T-cell (primary cell): ENCODE measurements around the gene SLC45A1. TPM values are rescaled to one million over a fixed set of nuclear protein-coding genes. Genes with fewer than 3 reads are reported as not detected.

Experiments
- ATAC-seq, 4 experiments: fragments of 200-7000 bp in 3 of 4; fragments of 150-1000 bp in 1 of 4; cut with Tn5 transposase; replicated peaks in 1 of 4; 1 replicate in 3 of 4; 2 replicates in 1 of 4; pipeline ENCODE4 v1.10.0; 2021; ENCODE audit warnings: moderate library complexity in 3 of 4, mild to moderate bottlenecking in 2 of 4, moderate number of reproducible peaks in 1 of 4
- CTCF ChIA-PET, 2 donors: fragments of 300-600 bp; sonication (Branson Sonifier 250); formaldehyde crosslinking; loops; one replicate each; lab custom pipeline; 2022; ENCODE audit warnings: antibody characterized with exemption in 2 of 2; lab: Charles Lee
- POLR2A ChIA-PET, 2 donors: fragments of 300-600 bp; sonication (Branson Sonifier 250); formaldehyde crosslinking; loops; one replicate each; lab custom pipeline; 2022; ENCODE audit warnings: antibody characterized with exemption in 2 of 2; lab: Charles Lee
- DNase-seq, 35 experiments: peaks; one replicate each; pipeline versions ENCODE4 v3.0.0 to v3.0.0-alpha.2; 2013 to 2023
- H3K27ac ChIP-seq: one replicate; pipeline ENCODE4 v1.5.1; 2013; ENCODE audit warnings: low read length
- H3K27me3 ChIP-seq, 2 experiments: replicated peaks in 1 of 2; 1 replicate in 1 of 2; 2 replicates in 1 of 2; pipeline versions ENCODE4 v1.6.1 to v1.7.0; 2013; ENCODE audit warnings: low read length in 1 of 2, mixed read lengths in 1 of 2; ENCODE audit not compliant: control insufficient read depth in 2 of 2, insufficient read depth in 2 of 2; ENCODE audit errors: extremely low read depth in 1 of 2
- H3K36me3 ChIP-seq, 2 donors: 1 replicate in 1 of 2; 2 replicates in 1 of 2; pipeline versions ENCODE4 v1.6.1 to v1.7.0; 2013; ENCODE audit warnings: low read length in 1 of 2; ENCODE audit not compliant: control insufficient read depth in 2 of 2, insufficient read depth in 1 of 2; ENCODE audit errors: extremely low read depth in 1 of 2
- H3K4me1 ChIP-seq, 2 experiments: 1 replicate in 1 of 2; 2 replicates in 1 of 2; pipeline versions ENCODE4 v1.6.1 to v1.7.0; 2013; ENCODE audit warnings: low read length in 2 of 2, mixed read lengths in 1 of 2; ENCODE audit not compliant: insufficient read depth in 2 of 2, control insufficient read depth in 1 of 2; ENCODE audit errors: extremely low read depth in 1 of 2
- H3K4me3 ChIP-seq, 2 donors: 1 replicate in 1 of 2; 2 replicates in 1 of 2; pipeline versions ENCODE4 v1.5.1 to v1.7.0; 2013; ENCODE audit warnings: mild to moderate bottlenecking in 2 of 2, low read length in 1 of 2, moderate library complexity in 1 of 2; ENCODE audit not compliant: control insufficient read depth in 1 of 2; ENCODE audit errors: extremely low read depth in 1 of 2
- H3K9me3 ChIP-seq: 2 replicates; pipeline ENCODE4 v1.7.0; 2013
- H3K27ac Mint-ChIP-seq, 2 donors: one replicate each; pipeline ENCODE4 v1.8.0; 2020 to 2021; ENCODE audit warnings: mild to moderate bottlenecking in 2 of 2, mixed read lengths in 2 of 2
- H3K27me3 Mint-ChIP-seq, 2 donors: one replicate each; pipeline ENCODE4 v1.8.0; 2021 to 2022; ENCODE audit warnings: mixed read lengths in 2 of 2
- H3K36me3 Mint-ChIP-seq: one replicate; pipeline ENCODE4 v1.8.0; 2021; ENCODE audit warnings: mixed read lengths
- H3K4me1 Mint-ChIP-seq, 3 donors: one replicate each; pipeline ENCODE4 v1.8.0; 2020 to 2022; ENCODE audit warnings: mixed read lengths in 3 of 3, mild to moderate bottlenecking in 1 of 3
- H3K4me3 Mint-ChIP-seq, 3 donors: one replicate each; pipeline ENCODE4 v1.8.0; 2020 to 2022; ENCODE audit warnings: mild to moderate bottlenecking in 3 of 3, mixed read lengths in 3 of 3, moderate library complexity in 3 of 3
- H3K9me3 Mint-ChIP-seq, 3 donors: one replicate each; pipeline ENCODE4 v1.8.0; 2020 to 2022; ENCODE audit warnings: mixed read lengths in 3 of 3
- WGBS: methylation state at CpG from one replicate; pipeline ENCODE4 v1.1.5; 2013; ENCODE audit warnings: missing lambda C conversion rate; ENCODE audit not compliant: insufficient coverage; 5-methylcytosine and 5-hydroxymethylcytosine counted together
- total RNA-seq, 35 experiments: library from RNA in 6 of 35; stranded (reverse) in 6 of 35; fragments of 120-200 nt in 1 of 35; gene quantifications; one replicate each; pipeline versions ENCODE4 v1.2.1 to v1.2.4 and lab custom pipeline; 2013 to 2026

SLC45A1 gene
- total RNA-seq, 5 donors from 2014 or later (not counting 1 experiment from before 2014, with no cell fraction given), result 0.58 to 1.4 (median 1.2) TPM

DNA sequence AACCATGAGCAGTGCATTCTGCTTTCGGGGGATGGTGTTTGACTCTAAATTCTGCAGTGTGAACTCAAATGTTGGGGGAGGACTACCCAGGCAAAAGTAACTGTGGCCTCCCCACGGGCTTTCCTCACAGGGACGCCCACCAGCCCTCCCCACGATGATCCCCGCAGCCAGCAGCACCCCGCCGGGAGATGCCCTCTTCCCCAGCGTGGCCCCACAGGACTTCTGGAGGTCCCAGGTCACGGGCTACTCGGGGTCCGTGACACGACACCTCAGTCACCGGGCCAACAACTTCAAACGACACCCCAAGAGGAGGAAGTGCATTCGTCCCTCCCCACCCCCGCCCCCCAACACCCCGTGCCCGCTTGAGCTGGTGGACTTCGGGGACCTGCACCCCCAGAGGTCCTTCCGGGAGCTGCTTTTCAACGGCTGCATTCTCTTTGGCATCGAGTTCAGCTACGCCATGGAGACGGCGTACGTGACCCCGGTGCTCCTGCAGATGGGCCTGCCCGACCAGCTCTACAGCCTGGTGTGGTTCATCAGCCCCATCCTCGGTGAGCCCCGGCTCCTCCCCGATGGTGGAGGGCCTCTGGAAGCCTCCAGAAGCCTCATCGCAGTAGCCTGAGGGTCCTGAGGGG lies 6.4 kb downstream of the SLC45A1 start:
- Mint-ChIP-seq H3K9me3 (peaks cover 0 to 4% (median 0%) of the 10 kb centered on the region in 3 donors), H3K4me1 (no peaks in the 10 kb centered on the region), H3K27ac (no peak overlapping the region), H3K27me3 (no peaks in the 10 kb centered on the region), H3K36me3 (peaks cover 5% of the 10 kb centered on the region), H3K4me3 (no peak overlapping the region)
- DNase-seq (no peak), ATAC-seq (no peak)
- ChIA-PET CTCF (no interaction called here), POLR2A (interaction anchor here in 1 of 2 donors (0.6 kb wide), 1 partner anchor 509 kb away, joined by 4 read pairs; no protein-coding TSS in a partner anchor)
- Histone ChIP-seq H3K27ac (no peak overlapping the region), H3K27me3 (no peaks in the 10 kb centered on the region), H3K9me3 (no peaks in the 10 kb centered on the region), H3K4me1 (no peaks in the 10 kb centered on the region), H3K4me3 (no peak overlapping the region), H3K36me3 (no peaks in the 10 kb centered on the region)
- WGBS, result 89% methylated on average over 23 of the region's 32 CpGs

DNA sequence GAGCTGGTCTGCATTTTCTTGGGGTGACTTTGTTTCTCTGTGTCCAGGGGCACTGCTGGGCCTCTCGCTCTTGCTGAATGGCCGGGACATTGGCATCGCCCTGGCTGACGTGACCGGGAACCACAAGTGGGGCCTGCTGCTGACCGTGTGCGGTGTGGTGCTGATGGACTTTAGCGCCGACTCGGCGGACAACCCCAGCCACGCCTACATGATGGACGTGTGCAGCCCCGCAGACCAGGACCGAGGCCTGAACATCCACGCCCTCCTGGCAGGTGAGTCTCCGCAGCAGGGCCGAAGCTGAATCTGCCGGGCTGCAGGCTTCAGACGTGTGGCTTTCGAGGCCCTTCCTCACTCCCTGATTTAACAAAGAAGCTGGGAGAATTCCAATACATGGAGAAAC lies 7.9 kb downstream of the SLC45A1 start:
- Mint-ChIP-seq H3K36me3 (peaks cover 5% of the 10 kb centered on the region), H3K9me3 (peaks cover 0 to 4% (median 0%) of the 10 kb centered on the region in 3 donors), H3K27me3 (no peaks in the 10 kb centered on the region), H3K27ac (no peak overlapping the region), H3K4me1 (no peaks in the 10 kb centered on the region), H3K4me3 (no peak overlapping the region)
- Histone ChIP-seq H3K4me3 (no peak overlapping the region), H3K27ac (no peak overlapping the region), H3K9me3 (no peaks in the 10 kb centered on the region), H3K27me3 (no peaks in the 10 kb centered on the region), H3K4me1 (no peaks in the 10 kb centered on the region), H3K36me3 (no peaks in the 10 kb centered on the region)
- ATAC-seq (no peak), DNase-seq (no peak)
- WGBS, result 97% methylated on average over 20 of the region's 21 CpGs
- ChIA-PET POLR2A (no interaction called here), CTCF (no interaction called here)

DNA sequence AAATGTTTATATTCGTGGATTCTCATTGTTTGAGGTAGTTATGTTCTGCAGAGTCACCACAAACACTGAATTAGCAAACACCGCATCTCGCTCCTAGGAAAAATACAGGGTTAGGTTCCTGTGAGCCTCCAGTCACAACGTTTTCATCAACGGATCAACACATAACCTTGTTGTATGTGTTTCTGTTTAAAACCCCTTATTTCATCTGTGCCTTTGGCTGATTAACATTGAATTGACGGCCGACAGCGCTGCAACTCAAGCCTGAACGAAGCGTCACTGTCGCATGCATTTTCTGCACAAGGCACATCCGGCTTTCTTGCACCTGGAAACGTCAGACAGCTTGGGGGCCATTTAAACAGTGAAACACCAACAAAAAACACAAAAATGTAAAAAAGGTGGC lies 8.4 kb downstream of the SLC45A1 start:
- ATAC-seq, result no peak
- ChIA-PET CTCF (no interaction called here), POLR2A (no interaction called here)
- 91% methylated on average over 12 of the region's 13 CpGs for WGBS
- H3K4me1 ChIP-seq, result no peaks in the 10 kb centered on the region
- Mint-ChIP-seq H3K4me3 (no peak overlapping the region), H3K27ac (no peak overlapping the region), H3K4me1 (no peaks in the 10 kb centered on the region), H3K36me3 (peaks cover 5% of the 10 kb centered on the region), H3K27me3 (no peaks in the 10 kb centered on the region), H3K9me3 (peaks cover 0 to 4% (median 0%) of the 10 kb centered on the region in 3 donors)
- no peaks in the 10 kb centered on the region for H3K9me3 ChIP-seq
- H3K4me3 ChIP-seq, result no peak overlapping the region
- H3K36me3 ChIP-seq, result no peaks in the 10 kb centered on the region
- H3K27ac ChIP-seq, result no peak overlapping the region
- no peaks in the 10 kb centered on the region for H3K27me3 ChIP-seq
- DNase-seq, result no peak

DNA sequence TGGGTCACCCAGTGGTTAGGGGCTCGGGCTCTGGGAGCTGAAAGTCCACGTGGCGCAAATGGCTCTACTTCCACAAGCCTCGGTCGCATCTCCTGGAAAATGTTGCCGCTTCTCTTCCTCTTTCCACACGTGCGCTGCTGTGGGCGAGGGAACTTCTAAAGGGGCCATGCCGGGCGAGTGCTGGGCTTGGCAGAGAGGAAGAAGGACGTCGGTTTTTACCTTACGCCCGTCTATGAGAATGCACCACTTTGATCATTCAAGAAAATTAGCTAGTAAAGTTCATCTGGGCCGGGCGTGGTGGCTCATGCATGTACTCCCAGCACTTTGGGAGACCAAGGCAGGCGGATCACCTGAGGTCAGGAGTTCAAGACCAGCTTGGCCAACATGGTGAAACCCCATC lies 10.4 kb downstream of the SLC45A1 start:
- H3K4me1 Mint-ChIP-seq, result no peaks in the 10 kb centered on the region
- peaks cover 5% of the 10 kb centered on the region for H3K36me3 Mint-ChIP-seq
- ATAC-seq (no peak), DNase-seq (no peak)
- Histone ChIP-seq H3K4me3 (no peak overlapping the region), H3K36me3 (no peaks in the 10 kb centered on the region), H3K4me1 (no peaks in the 10 kb centered on the region), H3K27me3 (no peaks in the 10 kb centered on the region), H3K9me3 (no peaks in the 10 kb centered on the region), H3K27ac (no peak overlapping the region)
- H3K27ac Mint-ChIP-seq, result no peak overlapping the region
- WGBS, result 92% methylated on average over 14 of the region's 18 CpGs
- no peaks in the 10 kb centered on the region for H3K27me3 Mint-ChIP-seq
- H3K4me3 Mint-ChIP-seq, result no peak overlapping the region
- CTCF ChIA-PET, result no interaction called here
- H3K9me3 Mint-ChIP-seq, result no peaks in the 10 kb centered on the region
- POLR2A ChIA-PET, result no interaction called here

DNA sequence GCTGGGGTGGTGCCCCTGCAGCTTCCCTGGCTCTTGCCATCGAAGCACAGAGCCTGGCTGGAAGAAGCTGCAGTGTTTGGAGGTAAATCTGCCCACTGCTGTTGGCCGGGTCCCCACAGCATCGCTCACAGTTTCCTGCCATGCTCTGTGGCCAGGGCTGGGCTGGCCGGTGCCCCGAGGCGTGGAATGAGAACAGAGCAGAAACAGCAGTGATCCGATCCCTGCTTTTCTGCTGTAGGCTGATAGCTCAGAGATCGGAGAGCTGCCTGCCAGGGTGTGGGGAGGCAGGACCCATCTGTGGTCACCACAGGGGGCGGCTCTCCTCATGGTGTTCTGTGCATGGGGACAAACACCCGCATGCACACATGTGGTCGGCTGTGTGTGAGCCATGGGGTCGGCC lies 11.5 kb downstream of the SLC45A1 start:
- H3K4me1 ChIP-seq, result no peaks in the 10 kb centered on the region
- WGBS, result 76% methylated on average over 8 of the region's 12 CpGs
- POLR2A ChIA-PET, result no interaction called here
- H3K36me3 Mint-ChIP-seq, result peaks cover 5% of the 10 kb centered on the region
- H3K27ac ChIP-seq, result no peak overlapping the region
- CTCF ChIA-PET, result no interaction called here
- H3K4me1 Mint-ChIP-seq, result no peaks in the 10 kb centered on the region
- H3K9me3 Mint-ChIP-seq, result no peaks in the 10 kb centered on the region
- no peaks in the 10 kb centered on the region for H3K27me3 ChIP-seq
- DNase-seq (no peak), ATAC-seq (no peak)
- H3K27me3 Mint-ChIP-seq, result no peaks in the 10 kb centered on the region
- H3K4me3 Mint-ChIP-seq, result no peak overlapping the region
- H3K36me3 ChIP-seq, result no peaks in the 10 kb centered on the region
- H3K9me3 ChIP-seq, result no peaks in the 10 kb centered on the region
- H3K4me3 ChIP-seq, result no peak overlapping the region
- no peak overlapping the region for H3K27ac Mint-ChIP-seq

DNA sequence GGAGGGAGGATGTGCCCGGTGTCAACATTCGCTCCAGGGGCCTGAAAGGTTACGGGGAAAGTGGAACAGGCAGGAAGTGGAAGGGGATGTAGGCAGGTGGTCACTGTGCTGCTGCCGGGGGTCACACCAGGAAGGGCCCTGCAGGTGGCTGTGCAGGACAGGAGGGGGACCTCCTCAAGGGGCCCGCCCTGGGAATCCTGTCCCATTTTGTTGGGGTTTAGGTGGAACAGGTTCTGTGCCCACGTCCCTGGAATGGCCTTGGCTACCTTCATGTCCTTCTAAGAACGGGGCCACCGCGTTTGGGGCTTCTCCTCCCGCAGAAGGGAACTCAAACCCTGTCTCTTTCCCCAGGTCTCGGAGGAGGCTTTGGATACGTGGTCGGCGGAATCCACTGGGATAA lies 11.9 kb downstream of the SLC45A1 start:
- Histone ChIP-seq H3K36me3 (no peaks in the 10 kb centered on the region), H3K27me3 (no peaks in the 10 kb centered on the region), H3K4me1 (no peaks in the 10 kb centered on the region), H3K9me3 (no peaks in the 10 kb centered on the region), H3K27ac (no peak overlapping the region), H3K4me3 (no peak overlapping the region)
- Mint-ChIP-seq H3K4me1 (no peaks in the 10 kb centered on the region), H3K9me3 (no peaks in the 10 kb centered on the region), H3K4me3 (no peak overlapping the region), H3K27me3 (no peaks in the 10 kb centered on the region), H3K27ac (no peak overlapping the region), H3K36me3 (peaks cover 5% of the 10 kb centered on the region)
- ChIA-PET CTCF (no interaction called here), POLR2A (no interaction called here)
- ATAC-seq (no peak), DNase-seq (no peak)
- 74% methylated on average over 13 of the region's 14 CpGs for WGBS
